Naive thymus-derived CD4-positive, alpha-beta T cell (primary cell): ENCODE measurements around the gene PDGFC. TPM values are rescaled to one million over a fixed set of nuclear protein-coding genes. Genes with fewer than 3 reads are reported as not detected.

ENCODE experiments used
- ATAC-seq: fragments of 150-1000 bp; cut with Tn5 transposase; 2 replicates; pipeline ENCODE4 v1.10.0; 2021; ENCODE audit warnings: mild to moderate bottlenecking, moderate library complexity
- CTCF ChIA-PET: fragments of 350-600 bp; sonication (Branson Sonifier 250); formaldehyde crosslinking; loops from one replicate; lab custom pipeline; 2021; ENCODE audit warnings: antibody characterized with exemption; lab: Charles Lee
- POLR2A ChIA-PET: fragments of 350-600 bp; sonication (Branson Sonifier 250); formaldehyde crosslinking; loops from one replicate; lab custom pipeline; 2021; ENCODE audit warnings: antibody characterized with exemption, inconsistent platforms; lab: Charles Lee
- DNase-seq, 9 donors: peaks; one replicate each; pipeline versions ENCODE4 v3.0.0 to v3.0.0-alpha.2; 2020 to 2022; ENCODE audit warnings: mixed read lengths in 1 of 9
- H3K27ac ChIP-seq: one replicate; pipeline ENCODE4 v1.7.0; 2013; ENCODE audit warnings: mild to moderate bottlenecking, low read depth, low read length, moderate library complexity
- H3K27me3 ChIP-seq, 2 donors: one replicate each; pipeline ENCODE4 v1.7.0; 2013; ENCODE audit warnings: low read length in 2 of 2, mild to moderate bottlenecking in 2 of 2, moderate library complexity in 2 of 2; ENCODE audit not compliant: control insufficient read depth in 2 of 2, insufficient read depth in 2 of 2
- H3K36me3 ChIP-seq, 3 experiments: 1 replicate in 2 of 3; 2 replicates in 1 of 3; pipeline ENCODE4 v1.7.0; 2013; ENCODE audit warnings: low read length in 3 of 3, mild to moderate bottlenecking in 3 of 3, moderate library complexity in 1 of 3; ENCODE audit not compliant: insufficient read depth in 3 of 3, control insufficient read depth in 2 of 3
- H3K4me1 ChIP-seq, 2 donors: one replicate each; pipeline ENCODE4 v1.7.0; 2013; ENCODE audit warnings: low read length in 2 of 2, mild to moderate bottlenecking in 2 of 2, moderate library complexity in 1 of 2; ENCODE audit not compliant: control insufficient read depth in 2 of 2, insufficient read depth in 2 of 2
- H3K4me3 ChIP-seq: 2 replicates; pipeline ENCODE4 v1.7.0; 2013; ENCODE audit warnings: mild to moderate bottlenecking, low read length
- H3K9me3 ChIP-seq, 3 experiments: 1 replicate in 2 of 3; 2 replicates in 1 of 3; pipeline ENCODE4 v1.7.0; 2013; ENCODE audit warnings: low read length in 3 of 3; ENCODE audit not compliant: control insufficient read depth in 2 of 3
- H3K27ac Mint-ChIP-seq, 9 donors: one replicate each; pipeline ENCODE4 v1.8.0; 2020 to 2022; ENCODE audit warnings: mixed read lengths in 9 of 9, mild to moderate bottlenecking in 8 of 9, moderate library complexity in 5 of 9, inconsistent platforms in 2 of 9
- H3K27me3 Mint-ChIP-seq, 5 donors: one replicate each; pipeline ENCODE4 v1.8.0; 2021 to 2022; ENCODE audit warnings: mixed read lengths in 5 of 5, mild to moderate bottlenecking in 1 of 5
- H3K36me3 Mint-ChIP-seq, 5 donors: one replicate each; pipeline ENCODE4 v1.8.0; 2020 to 2022; ENCODE audit warnings: mixed read lengths in 5 of 5, mild to moderate bottlenecking in 3 of 5, inconsistent platforms in 1 of 5
- H3K4me1 Mint-ChIP-seq, 7 donors: one replicate each; pipeline ENCODE4 v1.8.0; 2020 to 2022; ENCODE audit warnings: mixed read lengths in 7 of 7, mild to moderate bottlenecking in 3 of 7, inconsistent platforms in 1 of 7
- H3K4me3 Mint-ChIP-seq, 10 donors: one replicate each; pipeline ENCODE4 v1.8.0; 2020 to 2022; ENCODE audit warnings: mild to moderate bottlenecking in 10 of 10, mixed read lengths in 10 of 10, moderate library complexity in 6 of 10, inconsistent platforms in 2 of 10
- H3K9me3 Mint-ChIP-seq, 11 donors: one replicate each; pipeline ENCODE4 v1.8.0; 2020 to 2022; ENCODE audit warnings: mixed read lengths in 11 of 11, mild to moderate bottlenecking in 4 of 11, inconsistent platforms in 1 of 11, moderate library complexity in 1 of 11
- intact Hi-C, 2 donors: fragments of 100-400 bp; cut with micrococcal nuclease; formaldehyde crosslinking; loops; one replicate each; pipeline ENCODE4 v1.15.1; 2023
- polyA plus RNA-seq, 2 donors: library from polyadenylated mRNA; unstranded; fragments of 300-500 nt; fragmentation: Illumina TruSeq; gene quantifications; one replicate each; pipeline ENCODE4 v1.2.3, GENCODE V29; 2021
- total RNA-seq, 6 experiments: library from RNA in 5 of 6; stranded (reverse) in 5 of 6; gene quantifications; 1 replicate in 5 of 6; 2 replicates in 1 of 6; pipeline ENCODE4 v1.2.3 and lab custom pipeline; 2021 to 2026

PDGFC gene
- total and polyA plus RNA-seq, 7 experiments from 2014 or later, result 0.19 to 2.0 (median 1.2) TPM; not detected in 4

DNA sequence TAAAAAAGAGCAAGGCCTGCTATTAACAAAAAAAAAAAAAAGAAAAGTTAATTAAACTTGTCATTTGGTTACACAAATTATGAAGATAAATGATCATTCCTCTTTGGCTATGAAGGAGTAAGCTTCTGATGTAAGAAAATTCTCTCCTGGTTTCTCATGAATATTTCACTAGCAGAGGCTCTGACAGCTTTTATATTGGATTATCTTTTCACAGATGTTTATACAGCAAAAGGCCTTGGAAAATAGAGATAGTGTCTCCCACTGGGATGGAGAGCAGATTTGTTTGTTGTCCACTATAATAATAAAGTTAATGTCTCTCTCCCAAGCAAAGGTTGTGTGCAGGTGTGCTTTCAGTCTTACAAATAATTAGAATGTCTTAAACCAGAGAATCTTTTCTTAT, 40.7 kb upstream of the PDGFC start:
- Histone ChIP-seq H3K9me3 (no peaks in the 10 kb centered on the region), H3K27me3 (no peaks in the 10 kb centered on the region), H3K36me3 (no peaks in the 10 kb centered on the region), H3K27ac (no peak overlapping the region), H3K4me3 (no peak overlapping the region), H3K4me1 (no peaks in the 10 kb centered on the region)
- intact Hi-C loops, result no loop called here
- no peak overlapping the region for H3K4me3 Mint-ChIP-seq
- H3K27ac Mint-ChIP-seq, result no peak overlapping the region
- DNase-seq, result no peak
- ATAC-seq, result no peak
- no peaks in the 10 kb centered on the region for H3K4me1 Mint-ChIP-seq
- H3K9me3 Mint-ChIP-seq, result peaks cover 0 to 17% (median 1%) of the 10 kb centered on the region in 11 donors
- CTCF ChIA-PET, result no interaction called here
- POLR2A ChIA-PET, result no interaction called here
- H3K36me3 Mint-ChIP-seq, result no peaks in the 10 kb centered on the region
- H3K27me3 Mint-ChIP-seq, result no peaks in the 10 kb centered on the region

DNA sequence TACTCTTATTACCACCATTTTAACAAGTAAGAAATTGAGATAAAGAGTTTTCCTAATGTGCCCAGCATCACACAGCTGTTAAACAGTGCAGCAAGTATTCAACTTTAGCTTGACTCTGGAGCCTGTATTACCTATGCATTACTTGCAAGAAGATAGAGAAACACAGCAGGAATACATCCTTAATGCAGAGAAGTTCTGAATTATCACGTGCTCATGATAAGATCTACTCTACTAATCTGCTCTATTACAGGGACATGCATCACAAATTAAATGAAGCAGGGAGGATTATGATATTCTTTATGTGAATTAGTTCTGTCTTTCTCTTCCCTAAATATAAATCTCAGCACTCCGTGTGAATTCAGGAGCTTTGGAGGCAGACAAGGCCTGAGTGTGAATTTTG, 39.0 kb upstream of the PDGFC start:
- CTCF ChIA-PET, result no interaction called here
- peaks cover 0 to 12% (median 1%) of the 10 kb centered on the region in 11 donors for H3K9me3 Mint-ChIP-seq
- POLR2A ChIA-PET, result no interaction called here

DNA sequence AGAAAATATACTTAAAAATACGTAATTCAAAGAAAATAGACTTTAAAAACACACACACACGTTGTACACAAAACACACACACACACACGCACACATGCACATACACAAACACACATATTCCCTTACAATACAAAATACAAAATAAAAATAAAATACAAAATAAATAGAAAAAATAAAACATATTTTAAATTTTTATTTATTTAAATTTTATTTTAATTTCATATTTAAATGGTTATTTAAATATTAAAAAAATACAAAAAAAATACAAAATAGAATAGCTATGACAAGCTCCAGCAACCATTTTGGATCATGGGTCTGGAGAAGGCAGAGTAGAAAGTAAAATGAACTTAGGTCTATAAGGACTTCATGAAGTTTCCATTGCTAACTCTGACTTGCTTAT, 34.2 kb upstream of the PDGFC start:
- CTCF ChIA-PET, result no interaction called here
- no peak for DNase-seq

More for the DNA sequence above, 39.0 kb upstream of the PDGFC start:
- Histone ChIP-seq H3K27ac (no peak overlapping the region), H3K36me3 (no peaks in the 10 kb centered on the region), H3K4me1 (no peaks in the 10 kb centered on the region), H3K4me3 (no peak overlapping the region), H3K9me3 (no peaks in the 10 kb centered on the region), H3K27me3 (no peaks in the 10 kb centered on the region)
- DNase-seq, result no peak
- no peak for ATAC-seq
- H3K27me3 Mint-ChIP-seq, result no peaks in the 10 kb centered on the region
- H3K36me3 Mint-ChIP-seq, result no peaks in the 10 kb centered on the region
- no peak overlapping the region for H3K27ac Mint-ChIP-seq
- no peaks in the 10 kb centered on the region for H3K4me1 Mint-ChIP-seq
- intact Hi-C loops, result no loop called here
- H3K4me3 Mint-ChIP-seq, result no peak overlapping the region

DNA sequence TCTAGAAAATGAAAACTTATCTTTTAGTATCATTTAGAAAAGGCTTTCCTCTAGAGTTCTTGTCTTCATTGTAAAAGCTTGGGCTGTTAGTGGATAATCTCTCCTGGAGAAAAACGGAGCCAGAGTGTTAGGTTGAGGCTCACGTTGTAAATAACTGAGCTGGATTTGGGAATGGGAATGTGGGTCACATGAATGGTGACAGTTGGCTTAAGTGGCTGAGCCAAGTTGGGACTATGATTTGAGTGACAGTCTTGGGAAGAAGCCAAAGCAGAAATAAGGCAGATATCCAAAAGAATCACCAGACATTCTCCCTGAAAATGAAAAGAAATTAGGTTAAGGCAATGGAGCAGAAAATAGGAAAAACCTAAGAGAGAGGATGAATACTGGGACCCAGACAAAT, 33.6 kb upstream of the PDGFC start:
- no peaks in the 10 kb centered on the region for H3K27me3 Mint-ChIP-seq
- ATAC-seq, result no peak
- POLR2A ChIA-PET, result no interaction called here
- Histone ChIP-seq H3K36me3 (no peaks in the 10 kb centered on the region), H3K27me3 (no peaks in the 10 kb centered on the region), H3K27ac (no peak overlapping the region), H3K4me1 (no peaks in the 10 kb centered on the region), H3K4me3 (no peak overlapping the region), H3K9me3 (no peaks in the 10 kb centered on the region)
- peaks cover 0 to 16% (median 5%) of the 10 kb centered on the region in 11 donors for H3K9me3 Mint-ChIP-seq
- H3K4me3 Mint-ChIP-seq, result no peak overlapping the region
- CTCF ChIA-PET, result no interaction called here
- no peaks in the 10 kb centered on the region for H3K4me1 Mint-ChIP-seq
- intact Hi-C loops, result no loop called here
- H3K36me3 Mint-ChIP-seq, result no peaks in the 10 kb centered on the region
- no peak for DNase-seq
- H3K27ac Mint-ChIP-seq, result no peak overlapping the region

More for the DNA sequence above, 34.2 kb upstream of the PDGFC start:
- H3K27ac ChIP-seq, result no peak overlapping the region
- Mint-ChIP-seq H3K4me1 (no peaks in the 10 kb centered on the region), H3K4me3 (no peak overlapping the region), H3K27me3 (no peaks in the 10 kb centered on the region), H3K36me3 (no peaks in the 10 kb centered on the region), H3K9me3 (peaks cover 0 to 16% (median 4%) of the 10 kb centered on the region in 11 donors), H3K27ac (no peak overlapping the region)
- H3K9me3 ChIP-seq, result no peaks in the 10 kb centered on the region
- no peaks in the 10 kb centered on the region for H3K27me3 ChIP-seq
- intact Hi-C loops, result no loop called here
- H3K4me1 ChIP-seq, result no peaks in the 10 kb centered on the region
- ATAC-seq, result no peak
- no peaks in the 10 kb centered on the region for H3K36me3 ChIP-seq
- POLR2A ChIA-PET, result interaction anchor here (0.7 kb wide), 1 partner anchor 18 kb away, joined by 3 read pairs; no protein-coding TSS in a partner anchor
- no peak overlapping the region for H3K4me3 ChIP-seq

- no peak for ATAC-seq
- H3K36me3 ChIP-seq, result no peaks in the 10 kb centered on the region
- H3K27ac Mint-ChIP-seq, result no peak overlapping the region
- H3K9me3 ChIP-seq, result no peaks in the 10 kb centered on the region
- CTCF ChIA-PET, result no interaction called here
- no peaks in the 10 kb centered on the region for H3K27me3 ChIP-seq
- DNase-seq, result no peak
- peaks cover 0 to 16% (median 3%) of the 10 kb centered on the region in 11 donors for H3K9me3 Mint-ChIP-seq
- no peaks in the 10 kb centered on the region for H3K36me3 Mint-ChIP-seq
- H3K4me1 ChIP-seq, result no peaks in the 10 kb centered on the region
- no peaks in the 10 kb centered on the region for H3K4me1 Mint-ChIP-seq
- H3K4me3 Mint-ChIP-seq, result no peak overlapping the region
- H3K27ac ChIP-seq, result no peak overlapping the region
- no peaks in the 10 kb centered on the region for H3K27me3 Mint-ChIP-seq
- intact Hi-C loops, result no loop called here
- POLR2A ChIA-PET, result no interaction called here
- H3K4me3 ChIP-seq, result no peak overlapping the region
These were observed 32.9 kb upstream of the PDGFC start for GRCh38 chr4:157004279-157005161.

- H3K36me3 Mint-ChIP-seq, result no peaks in the 10 kb centered on the region
- Histone ChIP-seq H3K27me3 (no peaks in the 10 kb centered on the region), H3K27ac (no peak overlapping the region), H3K36me3 (no peaks in the 10 kb centered on the region), H3K9me3 (peaks cover 0 to 6% (median 0%) of the 10 kb centered on the region in 3 experiments), H3K4me3 (no peak overlapping the region), H3K4me1 (no peaks in the 10 kb centered on the region)
- no peaks in the 10 kb centered on the region for H3K4me1 Mint-ChIP-seq
- ChIA-PET CTCF (no interaction called here), POLR2A (no interaction called here)
- no peak overlapping the region for H3K4me3 Mint-ChIP-seq
- DNase-seq (no peak), ATAC-seq (no peak)
- no peaks in the 10 kb centered on the region for H3K27me3 Mint-ChIP-seq
- peaks cover 3 to 53% (median 13%) of the 10 kb centered on the region in 11 donors for H3K9me3 Mint-ChIP-seq
- no peak overlapping the region for H3K27ac Mint-ChIP-seq
- intact Hi-C loops, result no loop called here
These were observed 27.5 kb upstream of the PDGFC start for GRCh38 chr4:156999175-156999517.
